ENCODE results near the gene PRL. TPM values are rescaled to one million over a fixed set of nuclear protein-coding genes. Genes with fewer than 3 reads are reported as not detected.

PRL gene
- not detected in 5 replicates for total RNA-seq (2022; extraction: Qiagen RNA extraction)

DNA sequence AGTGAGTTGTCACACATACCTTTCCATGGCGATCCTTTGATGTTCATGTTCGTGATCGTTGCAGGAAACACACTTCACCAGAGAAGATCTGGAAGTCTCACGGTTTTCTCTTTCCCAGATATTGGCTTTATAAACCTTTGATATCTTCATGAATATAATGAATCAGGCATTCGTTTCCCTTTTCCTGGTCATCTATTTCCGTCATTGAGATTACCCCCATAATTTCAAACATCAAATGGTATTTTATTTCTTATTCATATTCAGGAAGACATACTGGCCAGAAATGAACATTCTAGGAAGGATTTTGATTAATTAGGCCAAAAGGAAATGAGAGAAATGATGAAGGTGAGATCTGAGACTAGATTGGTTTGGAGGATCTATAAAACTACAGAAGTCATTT is at the start of gene PRL:
PRL (minus strand) TSS at position 101 of the 400 bp plus-strand sequence; CDS start at position 47, 54 bp downstream.

